ENCODE data around the gene CCS.

The CCS gene

DNA sequence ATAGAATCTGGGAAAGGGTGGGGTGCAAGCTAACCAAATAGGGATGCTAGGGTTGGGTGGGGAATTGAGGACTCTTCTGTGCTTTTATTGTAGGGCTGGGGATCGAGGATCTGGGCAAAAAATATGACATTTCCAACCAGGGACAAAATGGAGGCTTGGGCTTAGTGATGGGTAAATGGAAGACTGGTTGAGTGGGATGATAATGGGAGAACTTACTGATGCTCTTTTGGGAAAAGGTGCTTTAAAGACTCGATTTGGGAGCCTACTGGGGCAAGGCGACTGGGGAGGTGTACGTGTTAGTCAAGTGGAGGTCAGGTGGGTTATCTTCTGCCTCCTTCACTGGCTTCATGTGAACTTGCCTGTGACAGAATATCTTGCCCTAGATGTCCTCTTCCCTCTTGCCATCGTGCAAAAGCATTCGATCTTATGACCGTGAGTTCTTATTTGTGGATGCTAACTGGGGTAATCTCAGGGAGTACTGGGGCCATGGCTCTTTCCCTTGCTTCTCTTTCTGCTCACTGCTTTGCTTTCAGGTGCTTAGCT, 35.1 kb downstream of the CCS start:
- no peaks in the 10 kb centered on the region for H3K4me1 ChIP-seq (ENCODE audit: control insufficient read depth, low read depth, low read length)
- DNase-seq, result no peak
- peaks cover 42% of the 10 kb centered on the region for H3K79me1 ChIP-seq (ENCODE audit: low read length)
- H2AK5ac ChIP-seq (ENCODE audit: low read length), result no peak overlapping the region
- H3K27me3 ChIP-seq (ENCODE audit: insufficient read depth, low read length, poor library complexity), result no peaks in the 10 kb centered on the region
- no peak overlapping the region for H3K27ac ChIP-seq (ENCODE audit: low read depth, low read length)
- no peak overlapping the region for H3K9ac ChIP-seq (ENCODE audit: low read length)
- H4K8ac ChIP-seq (ENCODE audit: low read depth, low read length), result no peak overlapping the region
- H3K36me3 ChIP-seq (ENCODE audit: control insufficient read depth, insufficient read depth, low read length), result peaks cover 41% of the 10 kb centered on the region
- no peak overlapping the region for H3K4ac ChIP-seq (ENCODE audit: low read depth, low read length)
- no peak overlapping the region for H3K56ac ChIP-seq (ENCODE audit: low read length)
- no CpG with 5 or more reads among the region's 7 CpGs for WGBS (ENCODE audit: extremely low coverage, insufficient coverage, low lambda C conversion rate)
- no peak overlapping the region for H3K4me3 ChIP-seq (ENCODE audit: low read length)
- no peak overlapping the region for H2BK15ac ChIP-seq (replicated peaks; ENCODE audit: low read depth)
- H2BK120ac ChIP-seq (ENCODE audit: low read depth, low read length), result no peak overlapping the region
- H3K23ac ChIP-seq (ENCODE audit: low read length), result no peak overlapping the region
- H3K4me2 ChIP-seq (ENCODE audit: low read length), result no peak overlapping the region
- H3K79me2 ChIP-seq (ENCODE audit: control insufficient read depth, insufficient read depth, low read length), result peaks cover 80% of the 10 kb centered on the region
- no peak overlapping the region for H3K18ac ChIP-seq (ENCODE audit: low read length)
- no peak overlapping the region for H4K5ac ChIP-seq (ENCODE audit: low read length)
- no peak overlapping the region for H2BK5ac ChIP-seq (ENCODE audit: low read length)

DNA sequence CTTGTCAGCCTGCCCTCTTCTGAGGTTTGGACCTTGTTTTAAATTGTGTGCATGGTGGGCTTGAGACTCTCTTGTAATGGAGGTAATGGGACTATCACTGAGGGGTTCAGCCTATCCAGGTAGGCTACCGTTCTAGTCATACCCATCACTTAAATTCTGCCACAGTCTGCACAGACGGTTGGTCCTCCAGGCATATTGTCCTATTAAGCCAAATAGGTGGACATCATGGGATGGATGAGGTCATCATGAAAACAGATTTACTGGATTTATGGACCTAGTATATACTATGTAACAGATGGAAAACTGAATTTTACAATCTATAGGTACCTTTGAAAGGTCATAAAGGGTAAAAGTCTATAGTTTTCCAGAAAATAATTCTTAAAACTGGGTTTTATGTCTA, 36.4 kb downstream of the CCS start:
- no CpG with 5 or more reads among the region's 2 CpGs for WGBS (ENCODE audit: extremely low coverage, insufficient coverage, low lambda C conversion rate)
- peaks cover 71% of the 10 kb centered on the region for H3K79me2 ChIP-seq (ENCODE audit: control insufficient read depth, insufficient read depth, low read length)

DNA sequence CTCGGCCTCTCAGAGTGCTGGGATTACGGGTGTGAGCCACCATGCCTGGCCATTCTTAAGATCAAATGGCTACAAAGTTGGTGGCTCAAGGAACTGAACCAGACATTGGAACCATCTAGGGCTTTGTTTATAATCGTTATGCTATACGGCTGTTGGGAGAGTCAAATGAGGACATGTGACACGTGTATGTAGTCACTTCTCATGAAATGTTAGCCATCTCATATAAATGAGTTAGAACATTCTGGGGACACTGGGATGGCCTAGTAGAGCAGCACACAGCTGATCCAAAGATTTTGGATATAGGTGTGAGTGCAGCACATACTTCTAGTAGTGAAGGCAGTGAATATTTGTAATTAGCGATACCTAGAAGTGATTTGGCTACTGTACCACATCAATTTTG, 38.9 kb downstream of the CCS start:
- no peak for DNase-seq
- Histone ChIP-seq H3K18ac (ENCODE audit: low read length) (no peak overlapping the region), H3K79me2 (ENCODE audit: control insufficient read depth, insufficient read depth, low read length) (peaks cover 56% of the 10 kb centered on the region), H3K4ac (ENCODE audit: low read depth, low read length) (no peak overlapping the region), H3K36me3 (ENCODE audit: control insufficient read depth, insufficient read depth, low read length) (peaks cover 19% of the 10 kb centered on the region), H3K27me3 (ENCODE audit: insufficient read depth, low read length, poor library complexity) (no peaks in the 10 kb centered on the region), H4K5ac (ENCODE audit: low read length) (no peak overlapping the region), H2BK15ac (replicated peaks; ENCODE audit: low read depth) (no peak overlapping the region), H3K79me1 (ENCODE audit: low read length) (peaks cover 24% of the 10 kb centered on the region), H3K9ac (ENCODE audit: low read length) (no peak overlapping the region), H2AK5ac (ENCODE audit: low read length) (no peak overlapping the region), H3K23ac (ENCODE audit: low read length) (no peak overlapping the region), H4K8ac (ENCODE audit: low read depth, low read length) (no peak overlapping the region), H3K4me2 (ENCODE audit: low read length) (no peak overlapping the region), H3K4me1 (ENCODE audit: control insufficient read depth, low read depth, low read length) (no peaks in the 10 kb centered on the region), H3K27ac (ENCODE audit: low read depth, low read length) (no peak overlapping the region), H3K4me3 (ENCODE audit: low read length) (no peak overlapping the region), H2BK5ac (ENCODE audit: low read length) (no peak overlapping the region), H2BK120ac (ENCODE audit: low read depth, low read length) (no peak overlapping the region), H3K56ac (ENCODE audit: low read length) (no peak overlapping the region)
- no CpG with 5 or more reads among the region's 6 CpGs for WGBS (ENCODE audit: extremely low coverage, insufficient coverage, low lambda C conversion rate)

More for the DNA sequence above, 36.4 kb downstream of the CCS start:
- Histone ChIP-seq H3K4me1 (ENCODE audit: control insufficient read depth, low read depth, low read length) (no peaks in the 10 kb centered on the region), H3K4ac (ENCODE audit: low read depth, low read length) (no peak overlapping the region), H2BK120ac (ENCODE audit: low read depth, low read length) (no peak overlapping the region), H2BK15ac (replicated peaks; ENCODE audit: low read depth) (no peak overlapping the region), H3K4me3 (ENCODE audit: low read length) (no peak overlapping the region), H3K36me3 (ENCODE audit: control insufficient read depth, insufficient read depth, low read length) (peaks cover 38% of the 10 kb centered on the region), H2BK5ac (ENCODE audit: low read length) (no peak overlapping the region), H3K9ac (ENCODE audit: low read length) (no peak overlapping the region), H4K5ac (ENCODE audit: low read length) (no peak overlapping the region), H3K18ac (ENCODE audit: low read length) (no peak overlapping the region), H3K56ac (ENCODE audit: low read length) (no peak overlapping the region), H2AK5ac (ENCODE audit: low read length) (no peak overlapping the region), H3K4me2 (ENCODE audit: low read length) (no peak overlapping the region), H4K8ac (ENCODE audit: low read depth, low read length) (no peak overlapping the region), H3K23ac (ENCODE audit: low read length) (no peak overlapping the region), H3K27ac (ENCODE audit: low read depth, low read length) (no peak overlapping the region), H3K27me3 (ENCODE audit: insufficient read depth, low read length, poor library complexity) (no peaks in the 10 kb centered on the region), H3K79me1 (ENCODE audit: low read length) (peaks cover 40% of the 10 kb centered on the region)
- DNase-seq, result no peak

DNA sequence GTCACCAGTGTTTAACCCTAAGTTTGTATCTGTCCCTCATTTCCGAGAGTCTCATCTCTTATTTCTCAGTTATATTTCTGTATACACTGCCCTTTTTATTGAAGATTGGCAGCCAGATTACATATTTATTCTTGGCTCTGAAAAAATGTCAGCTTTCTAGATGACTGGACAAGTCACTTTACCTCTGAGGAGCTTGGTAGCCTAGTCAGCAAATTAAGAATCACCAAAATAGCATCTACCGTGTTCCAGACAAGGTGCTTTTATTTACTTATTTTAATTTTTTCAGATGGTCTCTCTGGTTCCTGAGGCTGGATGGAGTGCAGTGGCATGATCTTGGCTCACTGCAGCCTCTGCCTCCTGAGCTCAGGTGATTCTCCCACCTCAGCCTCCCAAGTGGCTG, 40.0 kb downstream of the CCS start:
- Histone ChIP-seq H3K27me3 (ENCODE audit: insufficient read depth, low read length, poor library complexity) (no peaks in the 10 kb centered on the region), H3K36me3 (ENCODE audit: control insufficient read depth, insufficient read depth, low read length) (peaks cover 12% of the 10 kb centered on the region), H3K4me2 (ENCODE audit: low read length) (no peak overlapping the region), H3K23ac (ENCODE audit: low read length) (no peak overlapping the region), H3K18ac (ENCODE audit: low read length) (no peak overlapping the region), H3K27ac (ENCODE audit: low read depth, low read length) (no peak overlapping the region), H3K79me1 (ENCODE audit: low read length) (peaks cover 14% of the 10 kb centered on the region), H2AK5ac (ENCODE audit: low read length) (no peak overlapping the region), H2BK15ac (replicated peaks; ENCODE audit: low read depth) (no peak overlapping the region), H3K56ac (ENCODE audit: low read length) (no peak overlapping the region), H2BK5ac (ENCODE audit: low read length) (no peak overlapping the region), H3K4ac (ENCODE audit: low read depth, low read length) (no peak overlapping the region), H2BK120ac (ENCODE audit: low read depth, low read length) (no peak overlapping the region), H4K8ac (ENCODE audit: low read depth, low read length) (no peak overlapping the region), H4K5ac (ENCODE audit: low read length) (no peak overlapping the region), H3K9ac (ENCODE audit: low read length) (no peak overlapping the region), H3K79me2 (ENCODE audit: control insufficient read depth, insufficient read depth, low read length) (peaks cover 45% of the 10 kb centered on the region), H3K4me3 (ENCODE audit: low read length) (no peak overlapping the region), H3K4me1 (ENCODE audit: control insufficient read depth, low read depth, low read length) (peaks cover 2% of the 10 kb centered on the region)
- no CpG with 5 or more reads among the region's 2 CpGs for WGBS (ENCODE audit: extremely low coverage, insufficient coverage, low lambda C conversion rate)
- DNase-seq, result no peak

DNA sequence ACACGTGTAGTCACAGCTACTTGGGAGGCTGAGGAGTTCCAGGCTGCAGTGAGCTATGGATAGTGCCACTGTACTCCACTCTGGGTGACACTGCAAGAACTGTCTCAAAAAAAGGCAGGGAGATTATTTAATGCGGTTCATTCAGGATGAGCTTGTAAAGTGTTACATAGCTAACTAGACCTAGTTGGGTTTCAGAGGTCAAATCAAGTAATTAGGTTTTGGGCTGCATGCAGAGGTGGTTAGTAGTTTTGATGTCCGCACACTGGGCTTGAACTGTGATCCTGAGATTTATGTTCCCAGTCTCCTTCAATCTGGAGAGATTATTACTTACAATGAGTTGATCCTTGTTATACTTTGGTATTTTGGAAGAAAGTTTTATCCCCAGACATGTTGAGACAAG, 43.4 kb downstream of the CCS start:
- H3K36me3 ChIP-seq (ENCODE audit: control insufficient read depth, insufficient read depth, low read length), result peaks cover 7% of the 10 kb centered on the region
- no peak overlapping the region for H3K27ac ChIP-seq (ENCODE audit: low read depth, low read length)
- H3K79me2 ChIP-seq (ENCODE audit: control insufficient read depth, insufficient read depth, low read length), result peaks cover 50% of the 10 kb centered on the region
- no peak overlapping the region for H2AK5ac ChIP-seq (ENCODE audit: low read length)
- no peak overlapping the region for H3K23ac ChIP-seq (ENCODE audit: low read length)
- no peak overlapping the region for H3K56ac ChIP-seq (ENCODE audit: low read length)
- no peak overlapping the region for H3K18ac ChIP-seq (ENCODE audit: low read length)
- no peak overlapping the region for H3K9ac ChIP-seq (ENCODE audit: low read length)
- H3K4ac ChIP-seq (ENCODE audit: low read depth, low read length), result no peak overlapping the region
- no peak overlapping the region for H2BK15ac ChIP-seq (replicated peaks; ENCODE audit: low read depth)
- H2BK5ac ChIP-seq (ENCODE audit: low read length), result no peak overlapping the region
- H2BK120ac ChIP-seq (ENCODE audit: low read depth, low read length), result no peak overlapping the region
- WGBS (ENCODE audit: extremely low coverage, insufficient coverage, low lambda C conversion rate), result no CpG with 5 or more reads among the region's 3 CpGs
- no peak for DNase-seq
- no peaks in the 10 kb centered on the region for H3K27me3 ChIP-seq (ENCODE audit: insufficient read depth, low read length, poor library complexity)
- H3K4me3 ChIP-seq (ENCODE audit: low read length), result no peak overlapping the region
- H3K4me1 ChIP-seq (ENCODE audit: control insufficient read depth, low read depth, low read length), result peaks cover 5% of the 10 kb centered on the region
- no peak overlapping the region for H3K4me2 ChIP-seq (ENCODE audit: low read length)
- H4K8ac ChIP-seq (ENCODE audit: low read depth, low read length), result no peak overlapping the region
- no peak overlapping the region for H4K5ac ChIP-seq (ENCODE audit: low read length)
- peaks cover 6% of the 10 kb centered on the region for H3K79me1 ChIP-seq (ENCODE audit: low read length)

DNA sequence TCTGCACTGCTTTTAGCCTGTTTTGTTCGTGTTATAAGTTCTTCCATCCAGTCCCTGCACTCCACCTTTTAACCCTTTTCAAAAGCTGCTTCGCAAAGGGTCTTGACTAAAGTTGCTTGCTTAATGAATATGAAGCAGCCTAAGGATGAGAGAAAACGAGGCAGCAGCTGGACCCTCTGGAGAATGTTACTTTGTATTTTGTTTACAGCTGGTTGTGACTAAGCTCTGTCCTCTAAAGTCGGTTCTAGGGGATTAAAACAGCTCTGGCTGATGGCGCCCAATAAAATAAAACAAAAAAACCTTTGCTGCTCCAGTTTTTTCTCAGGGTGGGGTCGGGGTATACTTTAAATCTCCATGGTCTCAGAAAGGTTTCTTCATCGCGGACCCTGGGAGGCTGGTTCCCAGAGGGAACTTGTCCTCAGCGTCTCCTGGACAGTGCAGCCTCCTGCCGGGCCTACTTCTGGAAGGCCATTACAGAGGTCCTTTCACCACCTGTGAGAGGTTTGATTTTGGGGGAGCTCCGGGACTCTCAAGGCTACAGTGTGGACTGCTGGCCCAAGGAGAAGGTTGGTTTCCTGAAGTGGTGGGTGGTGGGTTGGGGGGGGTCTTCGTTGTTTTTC, 44.7 kb downstream of the CCS start:
- Histone ChIP-seq H3K4me2 (ENCODE audit: low read length) (peak overlapping the region; percentile 66), H3K23ac (ENCODE audit: low read length) (peak overlapping the region; percentile 29), H3K56ac (ENCODE audit: low read length) (peak overlapping the region; percentile 92), H3K79me2 (ENCODE audit: control insufficient read depth, insufficient read depth, low read length) (peaks cover 55% of the 10 kb centered on the region), H2AK5ac (ENCODE audit: low read length) (no peak overlapping the region), H3K27ac (ENCODE audit: low read depth, low read length) (peak overlapping the region; percentile 69), H3K27me3 (ENCODE audit: insufficient read depth, low read length, poor library complexity) (no peaks in the 10 kb centered on the region), H3K18ac (ENCODE audit: low read length) (peak overlapping the region; percentile 21), H4K5ac (ENCODE audit: low read length) (no peak overlapping the region), H3K36me3 (ENCODE audit: control insufficient read depth, insufficient read depth, low read length) (peaks cover 2% of the 10 kb centered on the region), H2BK15ac (replicated peaks; ENCODE audit: low read depth) (no peak overlapping the region), H3K4me3 (ENCODE audit: low read length) (no peak overlapping the region), H3K9ac (ENCODE audit: low read length) (peak overlapping the region; percentile 88), H3K79me1 (ENCODE audit: low read length) (peaks cover 1% of the 10 kb centered on the region), H2BK5ac (ENCODE audit: low read length) (no peak overlapping the region), H2BK120ac (ENCODE audit: low read depth, low read length) (no peak overlapping the region), H3K4ac (ENCODE audit: low read depth, low read length) (no peak overlapping the region), H3K4me1 (ENCODE audit: control insufficient read depth, low read depth, low read length) (peaks cover 5% of the 10 kb centered on the region), H4K8ac (ENCODE audit: low read depth, low read length) (peak overlapping the region; percentile 94)
- no CpG with 5 or more reads among the region's 12 CpGs for WGBS (ENCODE audit: extremely low coverage, insufficient coverage, low lambda C conversion rate)
- DNase-seq, result no peak

All from mesendoderm (in vitro differentiated cells).